Stomach (tissue), 4 donors: ENCODE data around the gene GNAI3.

ENCODE experiments used
- CTCF ChIP-seq, 7 experiments: fragments of 450-650 bp in 4 of 7; fragments of 200-600 bp in 3 of 7; sonication (generic) in 3 of 7; IDR thresholded peaks; one replicate each; pipeline ENCODE4 v1.5.1; 2016 to 2019; ENCODE audit warnings: antibody characterized with exemption in 7 of 7, control low read depth in 2 of 7, mild to moderate bottlenecking in 1 of 7
- POLR2A ChIP-seq, 4 donors: fragments of 450-650 bp; IDR thresholded peaks; one replicate each; pipeline ENCODE4 v1.6.1; 2016; ENCODE audit warnings: antibody characterized with exemption in 4 of 4, control low read depth in 2 of 4, mild to moderate bottlenecking in 1 of 4, moderate library complexity in 1 of 4
- POLR2AphosphoS5 ChIP-seq, 3 donors: sonication (generic); formaldehyde crosslinking; IDR thresholded peaks; one replicate each; pipeline ENCODE4 v1.6.1; 2016; ENCODE audit warnings: antibody characterized with exemption in 3 of 3

- TF ChIP-seq POLR2AphosphoS5 (IDR thresholded peaks at IDR 0.05), result no peak
- TF ChIP-seq CTCF (IDR thresholded peaks at IDR 0.05), result no peak
- TF ChIP-seq POLR2A (IDR thresholded peaks at IDR 0.05), result no peak
Measured at GRCh38 chr1:109661391-109661790, 113.0 kb downstream of the GNAI3 start.
